ENCODE results near the gene NOP53.
"Not testable (repeated sequence)": the region's sequence is repeated elsewhere in the genome, so short reads cannot be mapped to it uniquely, and the experiment has no call there.

Gene NOP53

DNA sequence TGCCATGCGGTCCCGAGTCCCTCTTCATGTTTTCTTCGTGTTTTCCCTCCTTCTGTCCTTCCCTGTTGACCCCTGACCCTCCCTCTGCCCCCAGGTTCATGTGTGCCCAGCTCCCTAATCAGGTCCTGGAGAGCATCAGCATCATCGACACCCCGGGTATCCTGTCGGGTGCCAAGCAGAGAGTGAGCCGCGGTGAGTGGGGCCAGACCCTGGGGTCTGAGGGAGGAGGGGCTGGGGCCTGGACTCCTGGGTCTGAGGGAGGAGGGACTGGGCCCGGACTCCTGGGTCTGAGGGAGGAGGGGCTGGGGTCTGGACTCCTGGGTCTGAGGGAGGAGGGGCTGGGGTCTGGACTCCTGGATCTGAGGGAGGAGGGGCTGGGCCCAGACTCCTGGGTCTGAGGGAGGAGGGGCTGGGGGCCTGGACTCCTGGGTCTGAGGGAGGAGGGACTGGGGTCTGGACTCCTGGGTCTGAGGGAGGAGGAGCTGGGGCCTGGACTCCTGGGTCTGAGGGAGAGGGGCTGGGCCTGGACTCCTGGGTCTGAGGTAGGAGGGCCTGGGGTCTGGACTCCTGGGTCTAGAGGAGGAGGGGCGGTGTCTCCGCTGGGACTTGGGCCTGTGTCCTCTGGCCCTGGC is 26.8 kb upstream of the NOP53 start:
- not testable (repeated sequence) for DNase-seq

- DNase-seq = no peak
Measured at GRCh38 chr19:47719047-47719859, 26.1 kb upstream of the NOP53 start.

- no peak for DNase-seq
Measured at GRCh38 chr19:47720669-47721422, 24.5 kb upstream of the NOP53 start.

GRCh38 chr19:47723581-47723940 is 21.8 kb upstream of the NOP53 start:
- peak in 1 of 2 experiments; percentile 44 for DNase-seq

- DNase-seq = no peak
Measured at GRCh38 chr19:47725759-47726401, 19.5 kb upstream of the NOP53 start.

GRCh38 chr19:47726467-47726866 is 18.9 kb upstream of the NOP53 start:
- DNase-seq = no peak

DNA sequence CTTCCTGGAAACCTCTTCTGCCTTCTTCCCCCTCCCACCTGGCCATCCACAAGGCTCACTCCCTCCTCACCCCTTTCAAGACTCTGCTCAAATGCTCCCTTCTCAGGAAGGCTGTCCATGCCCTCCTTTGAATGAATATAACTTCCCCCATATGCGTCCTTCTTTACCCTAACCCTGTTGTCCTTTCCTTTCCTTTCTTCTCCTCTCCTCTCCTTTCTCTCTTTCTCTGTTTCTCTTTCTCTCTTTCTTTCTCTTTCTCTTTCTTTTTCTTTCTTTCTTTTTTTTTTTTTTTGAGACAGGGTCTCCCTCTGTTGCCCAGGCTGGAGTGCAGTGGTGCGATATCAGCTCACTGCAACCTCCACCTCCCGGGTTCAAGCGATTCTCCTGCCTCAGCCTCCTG is 17.1 kb upstream of the NOP53 start:
- DNase-seq = not testable (repeated sequence)

DNA sequence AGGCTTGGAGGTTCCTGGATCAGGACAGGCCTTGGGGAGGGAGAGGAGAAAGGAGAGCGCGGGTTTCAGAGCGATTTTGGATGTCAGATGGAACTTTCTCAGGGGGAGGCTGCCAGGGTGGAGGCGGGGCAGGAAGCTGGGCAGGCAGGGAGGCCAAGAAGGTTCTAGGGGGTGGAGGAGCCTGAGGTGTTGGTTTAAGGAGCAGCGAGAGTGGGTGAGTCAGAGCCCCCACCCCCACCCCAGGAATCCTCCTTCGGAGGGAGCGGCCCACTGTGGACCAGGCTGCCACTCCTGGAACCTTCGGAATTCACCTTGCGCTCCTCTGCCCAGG is 15.9 kb upstream of the NOP53 start:
- peak; percentile 20 to 43 for DNase-seq

DNA sequence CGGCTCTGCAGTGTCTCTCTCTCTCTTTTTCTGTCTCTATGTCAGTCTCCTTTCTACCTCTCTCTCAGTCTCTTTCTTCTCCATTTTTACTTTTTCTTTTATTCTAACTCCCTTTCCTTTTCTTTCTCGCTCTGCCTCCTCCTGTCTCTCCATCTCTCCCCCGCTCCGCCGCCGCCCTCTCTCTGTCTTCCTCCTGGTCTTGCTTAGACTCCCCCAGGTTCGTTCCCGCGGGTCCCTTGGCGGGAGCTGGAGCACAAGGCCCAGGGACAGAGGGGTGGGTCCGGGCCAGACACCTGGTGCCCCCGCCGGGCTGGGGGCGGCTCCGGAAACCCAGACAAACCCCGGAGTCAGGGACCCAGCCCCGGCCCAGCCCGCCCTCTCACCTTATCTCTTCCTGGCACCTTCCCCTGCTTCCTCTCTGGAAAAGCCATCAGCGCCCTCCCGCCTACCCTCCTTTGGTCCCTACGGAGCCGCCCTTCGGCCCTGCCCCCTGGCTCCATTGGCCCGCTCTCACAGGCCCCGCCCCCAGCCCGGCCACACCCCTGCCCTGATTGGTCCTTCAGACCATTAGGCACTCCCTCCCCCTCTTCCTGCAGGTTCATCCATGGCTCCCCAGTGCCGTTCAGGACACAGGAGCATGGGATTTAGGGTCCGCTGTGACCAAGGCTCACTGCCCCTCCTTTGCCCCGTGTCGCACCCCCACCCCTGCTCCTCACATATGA is 15.4 kb upstream of the NOP53 start:
- DNase-seq = peak; percentile 74 to 82

DNA sequence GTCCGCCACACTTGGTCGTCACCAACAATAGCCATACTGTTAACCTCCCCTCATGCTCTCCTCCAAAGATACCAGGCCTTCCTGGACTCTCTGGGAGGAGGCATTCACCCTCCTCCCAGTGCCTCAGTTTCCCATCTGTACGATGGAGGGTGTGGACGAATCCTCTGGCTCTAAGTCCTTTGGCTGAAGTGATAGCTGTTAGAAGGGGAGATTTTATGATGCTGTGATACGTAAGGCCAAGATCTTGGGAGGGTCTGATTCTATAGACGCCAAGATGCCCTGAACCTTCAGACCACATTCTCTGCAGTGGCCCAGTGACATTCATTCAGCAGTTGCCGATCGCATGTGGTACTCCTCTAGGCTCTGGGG is 14.8 kb upstream of the NOP53 start:
- DNase-seq = no peak

GRCh38 chr19:47730910-47731309 is 14.4 kb upstream of the NOP53 start:
- no peak for DNase-seq

DNA sequence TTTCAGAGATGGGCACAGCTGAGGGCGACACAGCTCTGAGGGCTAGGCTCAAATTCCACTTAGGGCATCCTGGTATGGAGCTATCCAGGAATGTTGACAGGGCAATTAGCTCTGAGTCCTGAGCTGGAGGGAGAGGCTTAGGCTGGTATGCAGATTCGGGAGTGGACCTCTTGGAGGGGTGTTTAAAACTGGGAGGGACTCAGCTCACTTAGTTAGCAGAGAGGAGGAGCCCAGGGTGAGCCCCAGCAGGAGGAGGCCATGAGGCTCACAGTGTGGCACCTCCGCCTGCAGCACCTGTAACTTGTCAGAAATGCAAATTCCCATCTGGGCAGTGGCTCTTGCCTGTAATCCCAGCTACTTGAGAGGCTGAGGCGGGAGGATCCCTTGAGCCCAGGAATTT is 10.2 kb upstream of the NOP53 start:
- no peak for DNase-seq

DNA sequence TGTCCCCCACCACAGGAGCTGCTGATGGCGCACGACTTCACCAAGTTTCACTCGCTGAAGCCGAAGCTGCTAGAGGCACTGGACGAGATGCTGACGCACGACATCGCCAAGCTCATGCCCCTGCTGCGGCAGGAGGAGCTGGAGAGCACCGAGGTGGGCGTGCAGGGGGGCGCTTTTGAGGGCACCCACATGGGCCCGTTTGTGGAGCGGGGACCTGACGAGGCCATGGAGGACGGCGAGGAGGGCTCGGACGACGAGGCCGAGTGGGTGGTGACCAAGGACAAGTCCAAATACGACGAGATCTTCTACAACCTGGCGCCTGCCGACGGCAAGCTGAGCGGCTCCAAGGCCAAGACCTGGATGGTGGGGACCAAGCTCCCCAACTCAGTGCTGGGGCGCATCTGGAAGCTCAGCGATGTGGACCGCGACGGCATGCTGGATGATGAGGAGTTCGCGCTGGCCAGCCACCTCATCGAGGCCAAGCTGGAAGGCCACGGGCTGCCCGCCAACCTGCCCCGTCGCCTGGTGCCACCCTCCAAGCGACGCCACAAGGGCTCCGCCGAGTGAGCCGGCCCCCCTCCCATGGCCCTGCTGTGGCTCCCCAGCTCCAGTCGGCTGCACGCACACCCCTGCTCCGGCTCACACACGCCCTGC is 4.4 kb upstream of the NOP53 start:
- DNase-seq = no peak

DNA sequence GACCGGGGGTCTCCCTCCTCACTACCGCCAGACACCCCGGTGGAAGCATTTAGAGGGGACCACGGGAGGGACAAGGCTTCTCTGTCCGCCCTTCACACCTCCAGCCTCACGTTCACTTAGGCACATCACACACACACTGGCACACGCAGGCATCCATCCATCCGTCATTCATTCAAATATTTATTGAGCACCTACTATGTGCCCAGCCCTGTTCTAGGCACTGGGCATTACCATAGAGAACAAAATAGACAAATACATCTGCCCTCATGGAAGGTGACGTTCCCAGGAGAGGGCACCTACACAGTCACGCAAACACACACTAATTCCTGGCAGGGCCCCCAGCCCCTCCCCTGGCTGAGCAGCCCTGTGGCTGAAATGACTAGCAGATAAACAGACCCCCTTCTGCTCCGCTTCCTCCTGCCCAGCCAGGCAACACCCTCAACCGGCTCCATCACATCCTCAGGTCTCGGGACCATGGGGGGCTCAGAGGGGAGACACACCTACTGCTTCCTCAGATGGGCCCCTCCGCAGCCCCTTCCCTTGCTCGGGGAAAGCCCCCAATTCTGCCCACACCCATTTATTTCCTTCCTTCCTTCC is 3.7 kb upstream of the NOP53 start:
- DNase-seq = no peak

DNA sequence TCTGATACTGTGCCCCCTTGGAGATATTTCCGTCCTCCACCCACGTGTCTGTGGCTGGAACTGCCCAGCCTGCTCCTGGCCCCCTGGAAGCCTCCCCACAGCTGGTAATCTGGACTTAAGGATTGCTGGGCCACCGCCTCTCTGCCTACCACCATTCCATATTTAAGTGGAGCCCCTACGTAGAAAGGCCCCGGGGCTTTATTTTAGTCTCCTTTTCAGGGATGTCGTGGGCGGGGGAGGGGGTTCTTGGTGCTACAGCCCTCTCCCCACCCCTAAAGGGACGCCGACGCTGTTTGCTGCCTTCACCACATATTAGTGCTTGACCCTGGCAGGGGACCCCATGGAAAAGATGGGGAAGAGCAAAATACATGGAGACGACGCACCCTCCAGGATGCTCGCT is 2.7 kb upstream of the NOP53 start:
- no peak for DNase-seq

DNA sequence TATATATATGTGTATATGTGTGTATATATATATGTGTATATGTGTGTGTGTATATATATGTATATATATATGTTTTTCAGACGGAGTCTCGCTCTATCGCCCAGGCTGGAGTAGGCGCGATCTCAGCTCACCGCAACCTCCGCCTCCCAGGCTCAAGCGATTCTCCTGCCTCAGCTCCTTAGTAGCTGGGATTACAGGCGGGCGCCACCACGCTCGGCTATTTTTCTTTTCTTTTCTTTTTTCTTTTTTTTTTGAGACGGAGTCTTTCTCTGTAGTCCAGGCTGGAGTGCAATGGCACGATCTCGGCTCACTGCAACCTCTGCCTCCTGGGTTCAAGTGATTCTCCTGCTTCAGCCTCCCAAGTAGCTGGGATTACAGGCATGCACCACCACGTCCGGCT is 783 bp downstream of the NOP53 start:
- DNase-seq = not testable (repeated sequence)

- no peak for DNase-seq
Measured at GRCh38 chr19:47749326-47749725, 4.0 kb downstream of the NOP53 start.

DNA sequence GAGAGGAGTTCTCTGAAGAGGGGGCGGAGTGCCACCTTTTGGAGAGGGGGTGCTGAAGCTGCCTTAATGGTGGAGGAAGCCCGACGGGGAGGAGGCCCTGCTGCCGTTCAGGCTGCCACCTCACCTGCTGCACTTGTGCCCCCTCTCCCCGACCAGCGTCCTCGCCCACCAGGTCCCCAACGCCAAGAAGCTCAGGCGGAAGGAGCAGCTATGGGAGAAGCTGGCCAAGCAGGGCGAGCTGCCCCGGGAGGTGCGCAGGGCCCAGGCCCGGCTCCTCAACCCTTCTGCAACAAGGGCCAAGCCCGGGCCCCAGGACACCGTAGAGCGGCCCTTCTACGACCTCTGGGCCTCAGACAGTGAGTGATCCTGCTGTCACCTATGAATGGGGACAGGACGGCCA is 5.4 kb downstream of the NOP53 start:
- DNase-seq = no peak

DNA sequence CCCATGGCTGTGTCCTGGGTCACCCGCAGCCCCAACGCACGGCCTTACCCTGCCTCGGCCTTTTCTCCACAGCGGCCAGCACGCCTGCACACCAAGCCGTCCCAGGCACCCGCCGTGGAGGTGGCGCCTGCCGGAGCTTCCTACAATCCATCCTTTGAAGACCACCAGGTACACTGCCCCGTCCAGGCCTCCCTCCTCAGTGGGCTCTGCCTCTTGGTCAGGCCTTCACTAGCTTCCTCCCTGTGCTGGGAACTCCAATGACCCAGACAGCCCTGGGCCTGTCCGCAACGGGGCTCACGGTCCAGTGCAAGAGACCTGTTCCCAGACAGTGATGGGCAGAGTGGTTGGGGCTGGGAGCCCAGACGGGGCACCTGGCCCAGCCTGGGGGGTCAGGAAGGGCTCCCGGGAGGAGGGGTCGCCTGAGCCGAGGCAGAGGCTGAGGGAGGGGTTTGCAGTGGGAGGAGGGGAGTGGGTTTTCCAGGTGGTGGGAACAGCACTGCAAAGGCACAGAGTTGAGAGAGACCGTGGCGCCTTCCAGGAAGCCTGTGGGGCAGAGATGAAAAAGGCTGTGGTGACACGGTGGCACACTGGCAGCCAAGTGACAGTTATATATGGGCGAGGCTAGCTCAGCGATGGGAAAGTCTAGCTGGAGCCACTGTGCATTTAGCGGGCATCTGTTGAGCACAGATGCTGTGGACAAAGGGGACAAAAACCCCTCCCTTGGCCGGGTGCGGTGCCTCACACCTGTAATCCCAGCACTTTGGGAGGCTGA is 7.3 kb downstream of the NOP53 start:
- DNase-seq = no peak

GRCh38 chr19:47754206-47755064 is 9.1 kb downstream of the NOP53 start:
- DNase-seq = no peak
